ENCODE measurements around the gene STING1.
"Not testable (repeated sequence)": the region's sequence is repeated elsewhere in the genome, so short reads cannot be mapped to it uniquely, and the experiment has no call there.

Gene STING1

DNA sequence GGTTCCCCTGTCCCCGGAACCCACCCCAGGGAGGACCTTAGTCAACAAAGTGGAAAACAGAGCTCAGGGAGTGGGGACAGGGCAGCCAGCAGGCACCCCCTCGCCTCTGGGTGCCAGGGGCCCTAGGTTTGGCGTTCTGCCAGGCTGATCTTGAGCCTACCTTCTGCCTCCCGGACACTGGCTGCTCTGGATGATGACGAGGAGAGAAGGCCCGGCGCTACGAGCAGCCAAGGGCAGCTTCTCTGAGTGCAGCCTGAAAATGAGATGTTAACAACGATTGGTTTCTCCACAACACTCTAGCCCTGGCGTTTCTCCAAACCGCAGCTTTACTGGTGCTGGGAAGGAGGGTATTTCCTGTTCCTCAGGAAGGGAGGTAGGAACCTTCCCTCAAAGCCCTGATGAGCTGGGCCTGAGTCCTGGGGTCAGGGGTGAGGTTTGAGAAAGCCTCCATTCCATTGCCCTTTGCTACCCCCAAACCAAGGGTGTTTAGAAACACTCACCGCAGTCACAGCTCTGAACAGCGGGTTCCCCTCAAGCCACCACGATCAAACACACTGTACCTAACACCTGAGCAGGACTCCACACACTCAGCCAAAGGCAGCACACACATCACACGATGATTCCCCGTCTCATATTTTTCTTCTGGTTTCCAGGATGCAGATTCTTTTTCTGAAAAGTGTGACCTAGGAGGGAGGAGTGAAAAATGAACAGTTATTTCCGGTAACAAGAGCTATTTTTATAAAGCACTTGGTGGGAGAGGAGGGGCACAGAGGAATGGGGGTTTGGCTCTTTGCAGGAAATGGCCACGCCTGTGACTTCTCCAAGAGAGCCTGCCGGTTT lies at the start of gene STING1:
Gene STING1 (minus strand): TSS at position 709 of the 840 bp plus-strand sequence. CDS start 1,054 bp downstream, outside the sequence.
- DNase-seq, result peak in 7 of 10 donors; percentile 16 to 86 (median 38)
- intact Hi-C loops (cut with DNase I), result no loop called here

- intact Hi-C loops (cut with DNase I), result no loop called here
- no peak for DNase-seq
Observed at GRCh38 chr5:139531772-139532169, 49.2 kb upstream of the STING1 start.

DNA sequence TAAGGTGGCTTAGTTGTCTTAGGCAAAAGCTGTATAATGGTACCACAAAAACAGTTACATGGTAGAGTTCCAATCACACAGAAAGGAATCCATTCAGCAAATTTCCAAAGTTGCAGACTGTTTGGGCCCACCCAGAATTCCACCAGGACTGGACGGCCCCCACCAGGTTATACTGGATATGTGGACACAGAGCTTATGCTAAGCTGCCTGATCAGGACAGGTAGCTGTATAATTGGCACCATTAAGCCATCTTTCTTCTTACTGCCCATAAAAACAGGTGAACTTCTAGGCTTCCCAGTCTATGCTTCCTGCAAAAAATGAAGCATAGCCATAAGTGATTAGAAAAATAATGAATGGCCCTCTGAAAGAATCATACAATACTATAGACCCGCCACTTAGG lies 47.5 kb upstream of the STING1 start:
- intact Hi-C loops (cut with DNase I); DNase-seq: not testable (repeated sequence)

GRCh38 chr5:139528695-139529094 lies 46.1 kb upstream of the STING1 start:
- intact Hi-C loops (cut with DNase I); DNase-seq: not testable (repeated sequence)

DNA sequence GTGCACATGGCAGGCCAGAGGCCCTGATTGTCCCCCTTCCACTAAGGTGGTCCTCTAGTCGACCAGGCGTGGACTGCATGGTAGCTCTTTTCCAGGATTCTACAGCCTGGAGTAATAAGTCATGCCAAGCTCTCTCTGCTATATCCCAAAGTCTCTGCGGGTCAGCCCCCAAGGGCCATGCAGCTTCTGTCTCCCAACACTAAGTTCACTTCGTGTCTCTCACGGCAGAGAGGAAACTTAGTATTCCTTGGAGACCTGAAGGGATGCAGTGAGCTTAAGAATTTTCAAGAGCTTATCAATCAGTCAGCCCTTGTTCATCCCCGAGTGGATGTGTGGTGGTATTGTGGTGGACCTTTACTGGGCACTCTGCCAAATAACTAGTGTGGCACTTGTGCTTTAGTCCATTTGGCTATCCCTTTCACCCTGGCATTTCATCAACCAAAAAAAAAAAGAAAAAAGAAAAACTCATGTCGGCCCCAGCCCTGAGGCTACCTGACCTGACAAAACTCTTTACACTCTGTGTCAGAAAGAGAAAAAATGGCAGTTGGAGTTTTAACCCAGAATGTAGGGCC lies 45.4 kb upstream of the STING1 start:
- intact Hi-C loops (cut with DNase I); DNase-seq: not testable (repeated sequence)

DNA sequence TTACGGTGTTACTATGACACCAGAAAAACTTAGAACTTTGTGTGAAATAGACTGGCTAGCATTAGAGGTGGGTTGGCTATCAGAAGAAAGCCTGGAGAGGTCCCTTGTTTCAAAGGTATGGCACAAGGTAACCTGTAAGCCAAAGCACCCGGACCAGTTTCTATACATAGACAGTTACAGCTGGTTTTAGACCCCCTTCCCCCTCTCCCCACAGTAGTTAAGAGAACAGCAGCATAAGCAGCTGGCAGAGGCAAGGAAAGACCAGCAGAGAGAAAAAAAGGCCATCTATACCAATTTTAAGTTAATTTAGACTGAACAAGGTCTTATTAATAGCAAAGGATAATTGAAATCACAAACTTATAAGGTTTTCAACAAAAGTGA lies 44.5 kb upstream of the STING1 start:
- DNase-seq; intact Hi-C loops (cut with DNase I): not testable (repeated sequence)

- intact Hi-C loops (cut with DNase I); DNase-seq: not testable (repeated sequence)
Observed at GRCh38 chr5:139526309-139527089, 43.9 kb upstream of the STING1 start.

- intact Hi-C loops (cut with DNase I), result not testable (repeated sequence)
Observed at GRCh38 chr5:139525586-139526308, 43.2 kb upstream of the STING1 start.

DNA sequence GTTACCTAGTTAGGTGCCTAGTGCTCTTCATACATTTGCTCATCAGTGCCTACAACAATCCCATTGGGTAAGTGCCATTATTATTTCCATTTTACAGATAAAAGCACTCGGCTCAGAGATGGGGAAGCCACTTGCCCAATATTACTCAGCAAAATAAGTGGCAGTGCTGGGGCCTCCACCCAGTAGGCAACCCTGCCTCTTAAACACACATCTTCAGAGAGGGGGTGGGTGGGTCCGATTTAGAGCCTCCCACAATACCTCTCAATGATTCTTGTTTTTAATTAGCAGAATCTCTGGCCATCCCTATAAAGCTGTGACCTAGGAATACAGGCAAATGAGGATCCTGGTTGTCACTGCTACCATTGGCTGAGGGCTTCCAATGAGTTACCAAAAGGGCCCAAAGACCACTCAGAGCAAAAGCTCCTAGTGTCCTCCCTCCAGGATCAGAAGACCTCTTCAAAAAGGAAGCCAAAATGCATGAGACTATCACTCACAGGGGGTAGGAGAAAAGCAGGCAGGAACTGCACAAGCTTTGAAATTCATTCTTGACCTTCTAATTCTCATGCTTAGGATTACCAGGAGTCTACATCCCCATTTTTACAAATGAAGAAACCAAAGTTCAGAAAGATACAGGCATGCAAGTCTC lies 42.5 kb upstream of the STING1 start:
- no peak for DNase-seq
- intact Hi-C loops (cut with DNase I), result no loop called here

More at GRCh38 chr5:139525586-139526308, 43.2 kb upstream of the STING1 start:
- not testable (repeated sequence) for DNase-seq

- intact Hi-C loops (cut with DNase I), result no loop called here
- no peak for DNase-seq
Observed at GRCh38 chr5:139524446-139524845, 41.9 kb upstream of the STING1 start.

- DNase-seq, result no peak
- intact Hi-C loops (cut with DNase I), result no loop called here
Observed at GRCh38 chr5:139523635-139524445, 41.3 kb upstream of the STING1 start.

DNA sequence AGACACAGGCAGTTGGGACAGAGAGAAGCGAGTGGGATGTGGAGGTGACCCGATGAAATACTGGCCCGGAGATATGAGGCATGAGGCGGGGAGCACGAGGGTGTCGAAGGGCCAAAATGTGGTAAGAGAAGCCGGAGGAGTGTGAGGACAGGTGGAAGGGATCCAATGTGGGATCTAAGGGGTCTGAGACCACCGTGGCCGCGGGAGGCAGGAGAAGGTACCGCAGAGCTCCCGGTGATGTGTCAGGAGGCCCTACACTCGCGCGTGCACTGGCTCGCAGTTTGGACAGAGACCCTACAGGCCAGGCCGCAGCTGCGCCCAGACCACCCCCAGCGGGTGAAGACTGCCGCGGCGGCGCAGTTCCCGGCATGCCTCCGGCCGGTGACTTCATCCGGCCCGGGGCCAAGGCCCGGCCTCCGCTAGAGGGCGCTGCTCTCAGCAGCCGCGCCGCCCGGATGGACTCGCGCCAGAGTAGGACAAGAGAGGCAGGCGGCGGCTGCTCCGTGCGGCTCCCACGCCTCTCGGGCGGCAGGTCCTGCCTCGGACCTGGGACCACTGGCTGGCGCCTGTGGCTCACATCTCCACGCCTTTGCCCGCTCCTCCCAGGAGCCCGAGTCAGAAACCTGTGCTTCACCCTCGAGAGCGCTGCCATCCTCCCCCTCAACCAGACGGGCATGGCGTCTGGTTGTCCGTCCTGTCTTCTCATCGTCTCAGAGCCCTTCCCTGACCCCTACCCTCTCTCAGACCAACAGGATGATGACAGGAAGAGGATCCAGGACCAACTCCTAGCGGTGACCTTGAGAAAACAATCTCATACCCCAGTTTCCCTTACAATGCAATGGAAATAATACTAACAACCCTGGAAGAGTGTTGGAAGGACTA lies 35.4 kb upstream of the STING1 start:
- DNase-seq, result peak; percentile 84 to 99 (median 92)
- intact Hi-C loops (cut with DNase I), result loop anchor here (1.0 to 10.0 kb wide), 2 partner anchors 43 to 117 kb away; partner anchors contain the start of gene UBE2D2

DNA sequence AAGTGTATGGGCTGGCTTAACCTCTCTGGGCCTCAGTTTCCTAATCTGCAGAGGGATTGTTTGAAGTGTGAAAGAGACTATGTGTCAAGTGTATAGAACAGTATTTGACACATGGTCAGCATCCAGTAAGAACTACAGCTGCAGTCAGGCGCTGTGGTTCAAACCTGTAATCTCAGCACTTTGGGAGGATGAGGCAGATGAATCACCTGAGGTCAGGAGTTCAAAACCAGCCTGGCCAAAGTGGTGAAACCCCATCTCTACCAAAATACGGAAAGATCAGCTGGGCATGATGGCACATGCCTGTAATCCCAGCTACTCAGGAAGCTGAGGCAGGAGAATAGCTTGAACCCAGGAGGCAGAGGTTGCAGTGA lies 31.9 kb upstream of the STING1 start:
- DNase-seq, result no peak
- intact Hi-C loops (cut with DNase I), result loop anchor here (5.0 to 10.0 kb wide), 2 partner anchors 77 to 120 kb away; partner anchors contain the start of gene DNAJC18

GRCh38 chr5:139513852-139514485 lies 31.4 kb upstream of the STING1 start:
- peak in 4 of 10 donors; percentile 14 to 73 (median 34) for DNase-seq
- intact Hi-C loops (cut with DNase I), result loop anchor here (1.0 to 10.0 kb wide), 3 partner anchors 77 to 121 kb away; partner anchors contain the start of gene DNAJC18

DNA sequence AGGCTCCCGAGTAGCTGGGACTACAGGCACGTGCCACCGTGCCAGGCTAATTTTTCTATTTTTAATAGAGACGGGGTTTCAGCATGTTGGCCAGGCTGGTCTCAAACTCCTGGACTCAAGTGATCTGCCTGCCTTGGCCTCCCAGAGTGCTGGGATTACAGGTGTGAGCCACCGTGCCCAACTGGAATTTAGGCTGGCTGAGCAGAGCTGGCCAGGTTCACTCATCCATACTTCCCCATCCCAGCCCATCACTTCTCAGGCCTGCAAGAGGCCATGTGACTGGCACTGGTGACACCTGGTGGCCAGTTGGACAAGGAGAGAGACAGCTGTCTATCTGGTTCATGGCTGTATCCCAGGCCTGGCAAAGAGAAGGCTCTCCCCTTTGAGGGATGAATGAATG lies 30.9 kb upstream of the STING1 start:
- DNase-seq, result peak; percentile 45 to 96 (median 72)
- intact Hi-C loops (cut with DNase I), result loop anchor here (1.0 to 10.0 kb wide), 3 partner anchors 76 to 121 kb away; partner anchors contain the start of gene DNAJC18

DNA sequence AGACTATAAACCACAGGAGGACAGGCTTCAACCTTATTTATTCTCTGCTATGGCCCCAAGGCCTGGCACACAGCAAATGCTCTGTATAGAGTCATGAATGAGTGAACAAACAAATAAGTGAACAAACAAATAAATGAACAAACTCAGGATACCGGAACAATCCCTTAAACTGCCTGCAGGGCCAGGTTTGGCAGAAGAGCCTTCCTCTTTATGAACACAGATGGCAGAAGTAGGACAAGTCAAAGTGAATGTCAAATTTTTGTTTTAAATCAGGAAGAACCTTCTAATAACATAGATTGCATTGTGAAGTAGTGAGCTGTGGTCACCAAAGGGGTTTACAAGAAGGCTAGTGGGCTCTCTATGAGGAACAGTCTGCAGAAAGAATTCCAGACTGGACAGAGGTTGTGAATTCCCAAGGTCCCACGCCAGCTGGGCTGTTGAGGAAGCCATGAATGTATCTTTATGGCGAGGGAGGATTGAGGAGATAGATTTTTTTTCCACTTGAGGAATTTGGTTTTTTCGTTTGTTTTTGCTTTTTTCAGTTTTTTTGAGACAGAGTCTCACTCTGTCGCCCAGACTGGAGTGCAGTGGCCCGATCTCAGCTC lies 30.3 kb upstream of the STING1 start:
- intact Hi-C loops (cut with DNase I), result loop anchor here (1.0 to 10.0 kb wide), 3 partner anchors 76 to 122 kb away; partner anchors contain the start of gene DNAJC18

DNA sequence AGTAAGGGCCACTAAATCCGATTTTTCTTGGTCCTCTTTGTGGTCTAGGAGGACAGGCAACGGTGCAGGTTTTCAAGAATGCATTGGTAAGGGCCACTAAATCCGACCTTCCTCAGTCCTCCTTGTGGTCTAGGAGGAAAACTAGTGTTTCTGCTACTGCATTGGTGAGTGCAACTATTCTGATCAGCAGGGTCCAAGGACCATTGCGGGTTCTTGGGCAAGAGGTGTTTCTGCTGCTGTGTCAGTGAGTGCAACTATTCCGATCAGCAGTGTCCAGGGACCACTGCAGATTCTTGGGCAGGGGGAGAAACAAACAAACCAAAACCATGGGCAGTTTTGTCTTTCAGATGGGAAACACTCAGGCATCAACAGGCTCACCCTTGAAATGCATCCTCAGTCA lies 22.2 kb upstream of the STING1 start:
- DNase-seq; intact Hi-C loops (cut with DNase I): not testable (repeated sequence)

More for the DNA sequence above, 30.3 kb upstream of the STING1 start:
- no peak for DNase-seq

All from posterior cingulate gyrus (tissue), 11 donors.